RWPE1 (cell line): ENCODE results near the gene TMTC4.

Source experiments
- CTCF ChIA-PET: fragments of 350-600 bp; sonication (Branson Sonifier 250); formaldehyde crosslinking; extraction: SDS; loops from one replicate; lab custom pipeline; 2021; lab: Yijun Ruan, JAX
- POLR2A ChIA-PET: fragments of 400-600 bp; formaldehyde crosslinking; extraction: SDS; loops from one replicate; lab custom pipeline; 2020; ENCODE audit warnings: antibody characterized with exemption; ENCODE audit not compliant: low non-redundant PET; lab: Yijun Ruan, JAX
- DNase-seq: peaks from one replicate; pipeline ENCODE4 v3.0.0; 2012; ENCODE audit warnings: low spot score
- H3K27ac ChIP-seq: fragments of 450-650 bp; 2 replicates; pipeline ENCODE4 v1.5.1; 2017
- CTCF ChIP-seq: fragments of 450-650 bp; conservative IDR thresholded peaks from 2 replicates; pipeline ENCODE4 v1.5.1; 2017; ENCODE audit warnings: low read depth, mild to moderate bottlenecking

Gene TMTC4

GRCh38 chr13:100610391-100611347, 63.9 kb downstream of the TMTC4 start:
- POLR2A ChIA-PET = no interaction called here
- H3K27ac ChIP-seq = no peak overlapping the region
- CTCF ChIA-PET = interaction anchor here (1.4 kb wide), 1 partner anchor 22 kb away, joined by 3 read pairs; no protein-coding TSS in a partner anchor

DNA sequence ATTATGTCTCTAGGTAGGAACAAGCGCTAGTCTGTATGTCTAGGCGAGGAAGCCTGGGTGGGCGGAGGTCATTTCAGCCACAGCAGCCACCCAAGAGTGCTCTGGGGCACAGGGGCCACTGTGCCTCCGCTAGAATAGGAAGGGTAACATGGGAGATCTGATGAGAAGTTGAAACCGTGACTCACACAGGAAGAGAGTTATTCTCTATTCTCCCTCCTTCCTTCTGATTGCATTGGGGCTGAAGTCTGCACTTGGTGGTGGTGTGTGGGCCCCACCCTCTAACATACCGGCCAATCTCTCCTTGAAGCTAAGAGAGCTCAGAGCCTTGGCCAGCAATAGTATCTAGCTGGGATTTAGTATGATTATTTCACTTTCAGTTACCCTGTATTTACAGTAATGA, 65.7 kb downstream of the TMTC4 start:
- DNase-seq = no peak
- no peak overlapping the region for H3K27ac ChIP-seq
- no peak for TF ChIP-seq CTCF
- CTCF ChIA-PET = no interaction called here
- POLR2A ChIA-PET = no interaction called here

More at GRCh38 chr13:100610391-100611347, 63.9 kb downstream of the TMTC4 start:
- DNase-seq = no peak
- no peak for TF ChIP-seq CTCF

DNA sequence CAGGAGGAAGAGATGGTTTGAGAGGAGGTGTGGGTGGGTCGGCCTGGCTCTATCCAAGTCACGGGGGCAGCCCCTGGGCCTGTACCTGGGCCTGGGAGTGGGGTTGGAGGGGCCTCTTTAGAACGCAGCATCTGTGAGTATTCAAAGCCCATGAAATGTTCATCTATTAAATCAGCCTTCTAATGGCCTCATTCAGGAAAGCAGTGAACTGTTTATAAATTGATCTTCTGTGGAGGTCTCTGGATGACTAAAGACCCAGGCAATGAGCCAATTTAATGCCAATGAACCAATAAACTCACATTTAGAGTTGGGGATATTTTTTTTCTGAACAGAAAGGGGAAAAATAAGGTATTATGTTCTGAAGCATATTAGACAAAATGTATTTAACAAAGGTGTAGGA, 66.1 kb downstream of the TMTC4 start:
- no peak for DNase-seq
- no peak for TF ChIP-seq CTCF
- no peak overlapping the region for H3K27ac ChIP-seq
- ChIA-PET CTCF (no interaction called here), POLR2A (no interaction called here)

GRCh38 chr13:100604918-100605710, 69.5 kb downstream of the TMTC4 start:
- CTCF ChIA-PET = no interaction called here
- DNase-seq = no peak
- POLR2A ChIA-PET = no interaction called here
- TF ChIP-seq CTCF = no peak
- no peak overlapping the region for H3K27ac ChIP-seq

- ChIA-PET CTCF (interaction anchor here (0.7 kb wide), 1 partner anchor 688 kb away, joined by 3 read pairs; no protein-coding TSS in a partner anchor), POLR2A (no interaction called here)
- TF ChIP-seq CTCF = no peak
- no peak overlapping the region for H3K27ac ChIP-seq
- no peak for DNase-seq
Observed at GRCh38 chr13:100602493-100603111, 72.0 kb downstream of the TMTC4 start.

GRCh38 chr13:100601716-100602115, 72.9 kb downstream of the TMTC4 start:
- POLR2A ChIA-PET = no interaction called here
- TF ChIP-seq CTCF = no peak
- CTCF ChIA-PET = no interaction called here
- no peak for DNase-seq
- H3K27ac ChIP-seq = no peak overlapping the region
